Inflammatory macrophage treated with lipopolysaccharide for 4 hours (primary cell): ENCODE measurements around the gene OGA.

Source experiments
- DNase-seq: peaks from one replicate; pipeline ENCODE4 v3.0.0-alpha.2; 2020

The OGA gene

DNA sequence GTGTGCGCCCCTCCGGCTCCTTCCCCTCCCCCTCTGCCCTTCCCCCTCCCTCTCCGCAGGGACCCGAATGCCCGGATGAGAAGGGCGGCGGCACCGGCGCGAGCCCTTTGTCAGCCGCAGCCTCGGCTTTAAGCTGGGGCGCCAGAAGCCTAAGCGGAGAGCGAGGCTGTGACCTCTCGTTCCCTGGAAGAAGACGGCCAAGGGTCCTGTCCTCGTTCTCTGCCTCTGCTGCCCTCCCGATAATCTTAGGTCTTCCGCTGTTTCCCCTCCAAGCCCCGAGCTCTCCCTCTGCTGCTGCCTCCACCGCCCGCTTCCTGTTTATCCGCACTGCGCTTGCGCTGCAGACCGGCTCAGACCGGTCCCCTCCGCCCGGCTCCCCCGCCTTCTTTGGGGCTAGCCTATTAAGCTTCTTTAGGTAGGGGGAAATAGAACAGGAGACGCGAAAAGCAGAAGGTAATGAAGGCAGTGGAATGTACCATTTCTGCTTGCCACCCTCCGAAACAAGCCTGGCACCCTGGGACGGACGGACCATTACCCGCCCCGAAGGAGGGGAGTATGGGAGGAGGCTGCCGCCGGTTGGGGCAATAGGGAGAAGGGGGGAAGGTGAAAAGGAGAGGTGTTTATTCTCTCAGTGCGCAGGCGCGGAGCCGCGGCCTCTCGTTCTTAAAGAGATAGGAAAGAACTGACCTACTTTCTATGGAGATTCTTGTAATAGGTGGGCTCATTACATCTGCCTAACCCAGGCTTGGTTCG lies at the start of gene OGA:
Gene OGA (minus strand): TSS at position 326 of the 753 bp plus-strand sequence. CDS start 422 bp downstream, outside the sequence.
- peak; percentile 99 for DNase-seq

DNA sequence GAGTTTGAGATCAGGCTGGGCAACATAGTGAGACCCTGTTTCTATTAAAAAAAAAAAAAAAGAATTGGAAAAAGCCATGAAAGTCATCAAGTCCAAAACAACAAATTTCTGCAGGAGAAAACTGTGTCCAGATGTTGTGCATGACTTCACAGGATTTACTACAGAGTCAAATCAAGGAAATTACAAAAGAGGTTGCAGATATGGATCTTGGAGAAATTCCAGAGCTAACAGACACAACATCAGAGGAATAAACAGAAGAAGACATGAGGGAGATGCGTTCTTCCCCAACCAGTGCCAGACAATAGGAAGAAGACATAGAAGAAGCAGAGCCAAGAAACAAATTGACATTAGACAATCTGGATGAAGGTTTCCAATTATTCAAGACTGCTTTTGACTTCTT lies 49.7 kb upstream of the OGA start:
- no peak for DNase-seq

DNA sequence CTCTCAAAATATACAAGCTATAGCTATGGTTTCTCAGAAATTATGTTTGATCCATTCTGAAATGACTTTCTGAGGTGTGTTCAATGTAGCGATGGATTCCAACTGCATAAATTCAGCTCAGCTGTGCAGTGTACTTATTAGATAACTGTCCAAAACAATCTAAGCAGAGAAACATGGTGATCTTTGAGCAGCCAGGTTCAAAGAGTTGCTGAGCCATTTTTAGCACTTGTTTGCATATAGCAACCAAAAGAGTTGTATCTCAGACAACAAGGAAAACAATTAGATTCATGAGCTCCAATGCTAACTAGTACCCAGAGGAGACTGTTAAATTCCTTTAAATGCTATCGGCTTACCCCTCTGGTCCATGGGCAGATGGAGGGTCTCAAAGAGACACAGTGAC lies 41.3 kb upstream of the OGA start:
- no peak for DNase-seq

DNA sequence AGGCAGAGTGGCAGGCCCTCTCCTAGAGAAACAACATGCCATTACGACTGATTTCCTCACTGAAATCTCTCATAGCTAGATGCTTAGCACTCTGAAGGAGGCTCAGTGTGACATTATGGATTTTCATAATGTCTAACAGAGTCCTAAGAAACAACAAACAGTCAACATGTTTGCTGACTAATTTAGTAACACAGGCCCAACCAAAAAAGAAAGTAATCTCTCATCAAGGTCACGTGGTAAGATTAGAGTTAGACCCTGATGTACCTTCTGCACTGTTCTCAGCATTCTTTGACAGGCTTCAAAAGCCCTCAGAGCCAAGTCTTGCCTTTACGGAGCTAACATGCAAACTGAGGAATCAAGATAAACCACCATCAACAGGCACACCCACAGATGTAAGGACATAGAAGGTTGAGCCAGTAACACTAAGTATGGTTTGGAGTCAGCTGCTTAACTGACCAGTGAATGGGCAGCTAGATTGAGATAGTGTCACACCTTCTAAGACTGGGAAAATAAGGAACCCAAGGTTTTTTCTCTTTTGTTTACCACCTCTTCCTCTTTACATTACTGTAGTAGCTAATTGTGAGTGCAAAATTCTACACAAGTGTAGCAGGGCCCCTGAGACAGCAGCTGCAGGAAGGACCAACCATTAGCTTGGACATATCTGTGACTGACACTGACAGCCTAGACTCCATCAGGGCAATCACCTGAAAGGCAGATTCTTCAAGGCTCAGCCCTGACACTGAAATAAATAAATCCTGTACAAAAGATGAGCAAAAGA lies 40.7 kb upstream of the OGA start:
- peak; percentile 17 for DNase-seq

DNA sequence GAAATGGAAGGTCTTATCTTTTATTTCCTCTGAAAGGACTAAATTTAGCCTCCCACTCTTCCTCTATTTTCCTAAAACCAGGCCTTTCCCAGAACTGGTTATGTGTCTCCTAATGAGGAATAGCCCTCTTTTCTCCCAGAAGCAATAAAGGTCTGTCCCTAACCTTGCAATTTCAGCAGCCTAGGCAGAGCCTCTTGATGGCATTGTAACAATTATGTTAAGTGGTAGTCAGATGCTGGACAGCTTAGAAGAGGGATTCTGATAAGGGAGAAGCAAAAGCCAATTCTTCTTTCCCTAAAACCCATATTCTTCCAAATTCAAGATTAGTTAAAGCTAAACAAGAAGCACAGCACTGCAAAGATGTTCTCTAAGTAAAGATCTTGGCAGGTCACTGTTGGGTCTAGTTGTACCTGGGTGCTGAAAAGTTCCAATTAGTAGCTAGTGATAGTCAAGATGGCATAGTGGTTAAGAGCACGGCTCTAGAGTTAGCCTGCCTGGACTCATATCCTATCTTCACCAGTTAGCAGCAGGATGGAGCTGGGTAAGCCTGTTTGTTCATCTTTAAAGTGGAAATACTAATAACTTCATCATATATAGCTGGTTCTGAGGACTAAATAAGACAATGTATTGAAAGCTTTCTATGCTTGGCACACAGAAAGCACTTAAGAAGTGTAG lies 39.7 kb upstream of the OGA start:
- DNase-seq = no peak

DNA sequence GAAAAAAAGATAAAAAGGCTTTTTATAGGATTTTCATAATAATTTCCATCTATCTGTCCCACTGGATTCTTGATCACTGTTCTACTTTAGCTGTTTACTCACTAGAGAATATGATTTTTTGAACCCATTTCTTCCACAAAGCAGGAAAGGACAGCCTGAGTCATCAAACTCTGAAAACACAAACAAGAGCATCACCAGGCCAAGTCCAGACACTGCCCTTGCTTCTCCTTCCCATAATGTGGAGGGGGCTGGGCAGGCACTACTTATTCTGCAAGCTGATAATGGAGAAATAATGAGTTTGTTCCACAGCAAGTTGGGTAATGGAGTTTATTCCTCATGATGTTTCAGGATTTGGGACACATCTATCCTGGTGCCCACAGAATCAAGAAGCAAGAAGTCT lies 38.4 kb upstream of the OGA start:
- peak; percentile 33 for DNase-seq

DNA sequence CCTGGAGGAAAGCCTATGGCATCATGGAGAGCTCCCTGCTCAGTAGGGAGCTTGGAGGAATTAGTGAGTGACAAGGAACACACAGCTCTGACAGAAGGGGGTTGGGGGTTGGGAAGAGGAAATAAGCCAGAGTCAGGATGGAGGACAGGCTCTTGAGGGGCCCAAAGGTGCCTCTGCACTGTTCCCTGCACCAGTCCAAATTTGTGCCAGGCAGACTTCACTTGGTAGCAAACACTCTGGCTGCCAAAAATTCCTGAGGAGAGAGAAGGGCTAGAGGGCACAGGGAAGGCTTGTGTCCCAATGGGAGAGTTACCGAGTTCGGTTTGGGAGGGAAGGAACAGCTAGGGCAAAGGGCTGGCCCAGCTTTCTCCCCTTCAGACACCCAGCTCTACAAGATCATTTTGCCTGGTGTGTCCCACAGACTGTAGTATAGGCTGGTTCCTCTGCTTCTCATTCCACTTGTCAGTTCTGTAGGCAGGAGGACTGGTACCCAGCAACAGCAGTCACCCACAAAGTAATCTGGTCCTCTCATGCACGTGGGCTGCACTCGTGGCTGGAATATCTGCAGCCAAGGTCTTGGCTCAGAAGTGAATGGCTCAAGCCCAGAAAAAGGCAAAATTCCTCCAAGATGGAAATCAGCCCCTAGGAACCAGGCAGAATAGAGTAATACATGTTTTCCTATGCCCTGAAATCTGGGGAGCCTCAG lies 33.3 kb upstream of the OGA start:
- DNase-seq = no peak

DNA sequence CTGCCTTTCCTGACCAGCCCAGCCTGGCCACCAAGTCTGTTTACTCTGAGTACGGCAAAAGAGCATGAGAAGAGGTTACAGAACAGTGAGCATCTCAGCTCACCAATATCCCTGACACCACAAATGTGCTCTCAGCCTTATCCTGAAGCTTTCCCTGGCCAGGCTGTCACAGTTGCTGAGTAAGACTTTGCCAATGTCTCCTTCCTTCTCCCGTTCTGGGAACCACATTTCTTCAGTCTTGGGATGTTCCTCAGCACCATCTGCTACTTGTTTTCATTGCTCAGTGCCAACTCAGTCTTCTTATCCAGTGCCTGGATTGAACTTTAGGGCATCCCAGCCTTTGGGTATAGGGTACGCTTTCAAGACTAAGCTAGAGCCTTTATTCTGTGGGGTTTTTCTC lies 32.5 kb upstream of the OGA start:
- DNase-seq = no peak

DNA sequence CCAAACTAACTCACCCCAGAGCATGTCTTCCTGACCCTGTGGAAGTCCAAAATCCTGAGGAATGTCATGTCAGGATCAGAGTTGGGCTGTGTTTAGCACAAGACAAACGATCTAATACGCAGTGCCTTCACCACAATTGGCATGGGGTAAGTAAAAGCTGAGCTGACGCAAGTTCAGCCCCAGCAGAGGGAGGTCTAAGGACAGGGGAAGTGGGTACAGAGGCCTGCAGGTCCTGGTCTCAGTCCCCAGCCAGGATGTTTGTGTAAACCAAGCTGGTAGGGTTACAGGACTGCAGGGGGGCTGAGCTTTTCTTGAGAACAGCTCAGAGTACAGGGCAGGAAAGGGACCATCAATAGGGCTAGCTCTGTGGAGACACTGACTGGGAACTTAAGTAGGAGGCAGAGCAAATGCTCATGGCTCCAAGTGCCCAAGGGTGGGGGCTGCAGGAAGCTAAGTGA lies 30.7 kb upstream of the OGA start:
- DNase-seq = peak; percentile 64

DNA sequence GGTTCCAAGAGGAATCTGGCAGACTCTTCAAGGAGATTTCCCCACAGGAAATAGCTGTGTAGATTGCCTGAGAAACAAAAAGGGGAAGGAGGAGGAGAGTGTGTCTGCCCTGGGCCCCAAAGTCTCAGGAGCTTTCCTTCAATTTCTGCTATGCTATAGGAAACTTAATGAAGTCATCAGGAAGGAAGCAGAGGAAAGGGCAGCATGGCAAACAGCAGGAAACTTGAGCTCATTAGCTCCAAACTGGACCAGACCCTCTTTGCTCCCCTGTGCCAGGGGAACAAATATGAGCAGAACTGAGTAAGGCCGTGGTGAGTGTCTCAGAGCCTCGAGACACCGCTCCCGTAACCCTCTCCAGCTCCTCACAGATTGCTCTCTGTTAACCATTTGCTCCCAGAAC lies 30.2 kb upstream of the OGA start:
- DNase-seq = peak; percentile 61

DNA sequence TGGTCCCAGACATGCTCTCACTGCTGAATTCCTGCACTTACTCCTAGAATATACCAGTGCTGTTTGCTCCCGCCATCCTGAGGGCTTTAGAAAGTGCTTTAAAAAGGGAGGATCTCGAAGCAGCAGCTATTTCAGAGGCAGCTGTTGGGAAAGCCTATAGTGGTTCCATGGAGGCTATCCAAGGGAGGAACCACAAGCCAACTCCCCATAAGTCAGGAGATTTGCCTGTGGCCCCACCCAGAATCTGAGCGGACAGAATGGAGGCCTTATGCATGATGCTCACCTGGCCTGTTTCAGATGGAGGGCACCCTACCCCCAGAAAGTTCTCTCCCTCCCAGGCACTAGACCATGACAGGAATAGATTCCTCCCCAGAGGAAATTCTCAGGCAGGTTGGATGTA lies 27.6 kb upstream of the OGA start:
- no peak for DNase-seq

DNA sequence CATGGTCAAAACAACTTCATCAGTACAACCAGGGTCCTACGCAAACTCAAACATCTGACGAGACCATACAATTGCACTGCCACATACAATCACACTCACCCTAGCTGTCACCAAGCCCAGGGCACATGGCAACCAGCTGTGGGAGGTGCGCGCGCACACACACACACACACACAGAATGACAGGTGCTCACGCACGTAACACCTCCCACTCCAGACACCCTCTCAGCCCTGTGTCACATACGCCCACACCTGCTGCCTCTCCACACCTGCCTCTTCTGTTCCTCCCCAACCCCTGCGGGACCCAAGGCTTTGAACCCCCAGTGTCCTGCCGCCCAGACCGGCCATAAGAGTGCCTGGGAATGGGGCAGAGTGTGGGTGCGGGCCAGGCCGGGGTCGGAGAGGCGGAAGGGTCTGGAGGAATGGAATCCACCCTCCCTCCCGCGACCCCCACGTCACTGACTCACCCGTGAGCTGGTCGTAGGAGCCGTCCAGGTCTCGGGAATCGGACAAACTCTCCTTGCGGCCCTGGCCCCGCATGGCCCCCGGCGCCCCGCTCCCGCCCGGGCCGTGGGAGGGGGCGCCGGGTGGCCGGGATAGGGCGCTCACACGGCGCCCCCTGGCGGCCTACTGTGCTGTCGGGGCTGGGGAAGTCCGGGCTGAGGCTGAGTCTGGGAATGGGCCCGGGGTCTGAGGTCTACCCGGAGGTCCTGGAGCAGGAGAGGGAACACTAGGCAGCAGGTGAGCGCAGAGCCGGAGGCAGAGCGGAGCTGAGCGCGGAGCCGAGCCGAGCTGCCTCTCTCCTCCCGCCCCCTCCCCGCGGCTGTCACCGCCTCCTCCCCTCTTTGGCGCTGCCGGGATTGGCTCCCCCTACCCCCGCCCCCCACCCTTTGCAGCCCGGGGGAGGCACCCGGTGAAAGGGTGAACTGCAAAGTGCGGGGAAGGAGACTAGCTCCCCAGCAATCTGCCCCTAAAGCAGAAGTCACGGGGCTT lies 25.1 kb upstream of the OGA start, which contains the start of gene KCNIP2:
Gene KCNIP2 (minus strand): TSS at position 769 of the 990 bp plus-strand sequence. CDS start 232 bp downstream, at position 537.
- peak; percentile 22 for DNase-seq

DNA sequence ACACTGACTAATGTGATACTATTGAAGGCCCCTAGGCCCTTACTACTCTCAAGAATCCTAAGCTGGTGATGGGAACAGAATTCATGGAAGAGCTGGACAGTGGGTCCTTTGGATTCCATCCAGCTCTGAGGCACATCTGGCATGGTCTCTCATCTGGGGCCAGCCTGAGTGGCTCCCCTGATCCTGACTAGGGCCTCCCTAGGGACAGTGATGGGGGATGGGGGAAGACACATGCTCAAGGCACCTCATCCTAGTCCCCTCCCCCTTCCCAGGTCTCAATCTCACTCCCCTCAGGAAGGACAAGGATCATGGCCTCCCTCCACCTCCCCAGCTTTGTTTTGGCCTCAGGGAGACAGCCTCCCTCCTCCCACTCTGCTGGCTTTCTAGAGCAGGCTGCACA lies 23.6 kb upstream of the OGA start:
- no peak for DNase-seq

DNA sequence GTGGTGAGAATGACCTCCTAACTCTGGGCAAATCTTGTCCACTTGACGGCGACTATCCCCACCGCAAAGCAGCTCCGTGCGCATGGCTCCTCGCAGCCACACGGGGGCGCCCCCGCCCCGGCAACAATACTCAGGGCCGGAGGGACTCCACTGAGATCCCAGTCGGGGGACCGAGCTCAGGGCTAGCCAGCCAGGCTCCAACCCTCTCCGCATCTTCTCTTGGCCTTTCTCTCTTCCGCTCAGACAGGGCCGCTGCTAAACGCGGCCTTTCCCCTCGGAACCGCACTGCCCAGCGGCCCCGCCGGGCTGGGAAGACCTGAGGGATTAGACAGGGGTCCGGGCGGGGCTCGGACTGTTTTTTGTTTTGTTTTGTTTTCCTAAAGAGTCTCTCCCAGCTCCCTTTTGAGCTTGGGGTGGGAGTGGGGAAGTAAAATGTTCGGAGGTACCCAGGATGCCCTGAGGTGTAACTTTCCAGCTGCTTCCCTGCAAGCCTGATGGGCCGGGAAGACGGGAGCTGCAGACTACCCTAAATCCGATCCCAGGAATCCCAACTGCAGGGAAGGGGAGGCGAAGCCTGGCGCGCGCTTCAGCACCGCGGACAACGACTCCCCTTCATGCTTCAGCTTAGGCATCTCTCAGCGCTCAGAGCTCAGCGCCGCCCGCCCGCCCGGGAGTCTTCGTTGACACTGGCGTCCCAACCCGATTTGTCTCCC lies 22.7 kb upstream of the OGA start:
- peak; percentile 67 for DNase-seq

DNA sequence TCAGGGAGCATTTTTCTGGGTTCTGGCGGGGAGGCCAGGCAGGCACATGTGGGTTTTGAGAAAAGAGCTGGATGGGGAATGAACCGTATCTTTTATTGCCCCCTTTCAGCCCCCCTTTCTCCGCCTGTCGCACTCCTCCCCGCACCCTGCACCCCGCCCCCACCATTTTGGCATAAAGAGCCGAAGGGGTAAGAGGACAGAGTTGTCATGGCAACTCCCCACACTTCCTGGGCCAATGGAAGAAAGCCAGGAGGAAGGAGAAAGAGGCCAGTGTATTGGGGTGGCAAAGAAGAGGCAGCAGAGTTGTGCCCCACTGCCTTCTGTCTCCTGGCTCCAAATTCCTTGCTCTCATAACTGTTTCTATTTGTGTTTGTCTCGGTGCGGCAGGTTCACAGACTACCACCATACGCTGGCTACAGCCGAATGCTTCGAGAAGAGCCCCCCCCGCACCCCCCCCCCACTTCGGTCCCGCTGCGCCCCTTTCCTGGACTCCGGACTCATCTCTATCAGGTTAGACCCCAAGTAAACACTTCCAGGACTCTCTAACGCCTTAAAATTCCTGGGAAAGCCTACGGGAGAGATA lies 21.9 kb upstream of the OGA start:
- DNase-seq = no peak

DNA sequence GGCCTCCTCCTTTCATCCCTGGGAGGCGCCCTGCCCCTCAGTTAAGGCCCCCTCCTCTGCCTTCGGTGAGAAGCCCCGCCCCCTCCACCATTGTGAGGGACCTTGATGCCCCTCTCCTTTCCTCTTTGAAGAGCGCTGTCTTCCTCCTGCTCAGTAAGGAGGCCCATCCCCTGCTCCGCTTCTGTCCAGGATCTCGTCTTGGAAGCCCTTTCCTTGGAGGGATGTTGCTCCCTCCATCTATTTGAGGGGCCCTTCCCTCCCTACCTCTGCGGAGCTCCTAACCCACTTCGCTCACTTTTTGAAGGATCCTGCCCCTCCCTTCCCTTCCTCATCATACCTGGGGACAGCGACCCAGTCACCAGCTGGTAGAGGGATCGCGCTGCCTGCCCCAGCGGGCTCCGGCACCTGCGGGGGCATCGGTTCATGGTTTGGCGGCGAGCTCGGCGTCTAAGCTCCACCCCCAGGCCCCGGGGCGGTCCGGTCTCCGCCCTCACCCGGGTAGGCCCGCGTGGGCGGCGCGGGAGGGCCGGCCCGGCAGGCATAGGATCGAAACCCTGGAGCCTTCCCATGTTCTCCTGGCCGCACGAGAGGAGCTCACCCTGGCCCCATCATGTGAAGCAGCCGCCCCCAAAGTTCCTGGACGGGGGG lies 21.3 kb upstream of the OGA start:
- DNase-seq = peak; percentile 60

DNA sequence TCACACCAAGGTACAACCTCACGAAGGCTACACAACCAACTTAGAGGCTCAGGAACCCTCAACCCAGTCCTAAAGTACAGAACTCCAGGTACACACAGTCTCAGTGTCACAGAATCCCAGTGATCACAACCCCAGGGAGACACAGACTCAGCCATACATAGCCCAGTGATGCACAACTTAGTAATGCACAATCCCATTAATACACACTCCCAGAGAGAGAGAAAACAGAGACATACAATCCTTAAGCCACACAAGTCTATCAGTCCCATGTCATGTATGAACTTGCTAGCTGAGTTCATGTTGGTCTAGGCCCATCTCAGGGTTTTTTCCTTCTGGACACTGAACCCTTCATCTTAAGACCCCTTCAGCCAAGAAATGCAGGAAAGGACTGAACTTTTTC lies 20.8 kb upstream of the OGA start:
- no peak for DNase-seq

DNA sequence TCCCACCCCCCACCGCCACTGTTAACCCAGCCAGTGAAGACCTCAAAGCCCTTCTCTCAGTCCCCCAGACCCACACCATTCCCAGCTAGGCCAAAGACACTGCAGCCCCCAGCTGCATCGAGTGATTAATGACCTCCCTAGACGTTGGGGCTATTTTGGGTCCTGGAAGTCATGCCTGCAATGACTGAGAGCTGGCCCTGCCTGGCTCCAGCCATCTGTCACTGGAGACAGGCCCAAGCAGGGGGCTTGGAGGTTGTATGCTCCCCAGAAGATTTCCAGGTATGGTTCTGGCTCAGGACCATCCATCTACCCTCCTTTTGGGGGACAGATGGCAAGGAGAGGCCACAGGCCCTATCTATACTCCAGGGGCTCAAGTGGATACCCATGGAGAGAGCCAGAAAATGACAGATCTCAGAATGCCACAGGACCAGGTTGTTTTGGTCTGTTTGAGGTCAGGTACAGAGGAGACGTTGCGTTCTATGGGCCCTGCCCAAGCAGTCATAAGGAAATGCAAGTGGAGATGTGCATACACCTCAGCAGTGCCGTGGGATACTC lies 20.2 kb upstream of the OGA start:
- DNase-seq = no peak

DNA sequence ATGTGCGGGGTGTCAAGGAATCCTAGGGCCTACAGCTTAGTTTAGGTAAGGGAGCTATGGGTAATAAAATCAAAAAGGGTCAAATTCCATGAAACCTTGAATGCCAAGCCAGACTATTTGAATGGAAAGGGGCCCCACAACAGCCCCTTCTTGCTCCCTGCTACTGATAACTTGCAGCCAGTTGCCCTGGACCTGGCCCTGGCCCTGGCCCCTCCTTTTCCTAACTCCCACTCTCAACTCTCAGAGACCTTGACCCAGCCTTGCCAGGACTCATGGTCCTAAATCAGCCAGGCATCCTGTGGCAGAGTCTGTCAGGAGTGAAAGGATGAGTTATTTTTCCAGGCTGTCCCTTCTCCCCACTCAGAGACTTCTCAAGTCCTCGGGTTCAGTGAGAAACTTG lies 19.5 kb upstream of the OGA start:
- DNase-seq = no peak

DNA sequence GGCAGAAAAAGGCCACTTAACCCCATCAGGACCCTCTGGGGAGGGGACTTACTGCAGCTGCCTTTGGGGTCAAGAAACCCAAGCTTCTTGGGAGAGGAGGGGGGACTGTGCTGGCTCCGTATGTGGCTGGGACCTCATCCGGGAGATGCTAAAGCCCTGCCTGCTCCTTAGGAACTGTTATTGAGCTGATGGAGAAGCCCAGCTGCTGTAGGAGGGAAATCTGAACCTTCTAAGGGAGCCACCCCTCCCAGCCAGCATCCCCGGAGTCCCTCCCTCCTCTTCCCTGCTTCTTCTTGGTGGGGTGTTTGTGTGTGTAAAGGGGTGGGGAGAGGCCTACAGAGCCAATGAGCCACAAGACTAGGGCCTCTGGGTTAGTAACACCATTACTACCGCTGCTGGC lies 17.1 kb upstream of the OGA start:
- no peak for DNase-seq
